Activated CD4-positive, alpha-beta memory T cell treated with anti-CD3 and anti-CD28 coated beads for 36 hours (primary cell): ENCODE measurements around the gene OMG. TPM values are rescaled to one million over a fixed set of nuclear protein-coding genes. Genes with fewer than 3 reads are reported as not detected.
"Not testable (repeated sequence)": the region's sequence is repeated elsewhere in the genome, so short reads cannot be mapped to it uniquely, and the experiment has no call there.

Experiments
- CTCF ChIA-PET: fragments of 350-600 bp; sonication (Branson Sonifier 250); formaldehyde crosslinking; loops from one replicate; lab custom pipeline; 2021; ENCODE audit warnings: antibody characterized with exemption, inconsistent platforms; lab: Charles Lee
- POLR2A ChIA-PET: fragments of 350-600 bp; sonication (Branson Sonifier 250); formaldehyde crosslinking; loops from one replicate; lab custom pipeline; 2021; ENCODE audit warnings: antibody characterized with exemption; lab: Charles Lee
- DNase-seq: peaks from one replicate; pipeline ENCODE4 v3.0.0-alpha.2; 2020
- H3K27ac Mint-ChIP-seq: one replicate; pipeline ENCODE4 v1.8.0; 2021; ENCODE audit warnings: mixed read lengths
- H3K27me3 Mint-ChIP-seq: one replicate; pipeline ENCODE4 v1.8.0; 2021; ENCODE audit warnings: mixed read lengths
- H3K36me3 Mint-ChIP-seq: one replicate; pipeline ENCODE4 v1.8.0; 2021; ENCODE audit warnings: mixed read lengths
- H3K4me1 Mint-ChIP-seq: one replicate; pipeline ENCODE4 v1.8.0; 2021; ENCODE audit warnings: low read depth, mixed read lengths
- H3K4me3 Mint-ChIP-seq: one replicate; pipeline ENCODE4 v1.8.0; 2021; ENCODE audit warnings: mild to moderate bottlenecking, mixed read lengths
- H3K9me3 Mint-ChIP-seq: one replicate; pipeline ENCODE4 v1.8.0; 2021; ENCODE audit warnings: mixed read lengths
- intact Hi-C: fragments of 100-400 bp; cut with micrococcal nuclease; formaldehyde crosslinking; loops from one replicate; pipeline ENCODE4 v1.15.1; 2023
- total RNA-seq, 2 experiments: library from RNA; stranded (reverse); gene quantifications; one replicate each; pipeline ENCODE4 v1.2.3, GENCODE V29; 2021

Gene OMG
- total RNA-seq, 2 experiments from 2014 or later: 0.15 to 0.19 TPM

- Mint-ChIP-seq H3K27ac (no peak overlapping the region), H3K9me3 (no peaks in the 10 kb centered on the region), H3K36me3 (peaks cover 4% of the 10 kb centered on the region), H3K27me3 (no peaks in the 10 kb centered on the region), H3K4me1 (no peaks in the 10 kb centered on the region), H3K4me3 (no peak overlapping the region)
- ChIA-PET CTCF (no interaction called here), POLR2A (no interaction called here)
- no peak for DNase-seq
- intact Hi-C loops: no loop called here
These were observed 17.6 kb downstream of the OMG start for GRCh38 chr17:31279401-31279800.

DNA sequence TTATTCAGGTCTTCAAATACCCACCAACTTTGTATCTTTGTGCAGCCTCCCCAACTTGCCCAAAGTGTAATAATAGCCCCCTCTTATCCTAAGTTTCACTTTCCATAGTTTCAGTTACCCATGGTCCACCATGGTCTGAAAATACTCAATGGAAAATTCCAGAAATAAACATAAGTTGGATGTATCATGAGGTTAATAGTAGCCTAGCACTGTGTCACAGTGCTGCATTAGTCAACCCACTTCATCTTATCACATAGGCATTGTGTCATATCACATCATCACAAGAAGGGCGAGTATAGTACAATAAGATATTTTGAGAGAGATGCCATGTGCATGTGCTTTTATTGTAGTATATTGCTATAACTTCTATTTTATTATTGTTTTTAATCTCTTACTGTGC, 21.9 kb downstream of the OMG start:
- Mint-ChIP-seq H3K9me3 (no peaks in the 10 kb centered on the region), H3K27me3 (no peaks in the 10 kb centered on the region), H3K27ac (no peak overlapping the region), H3K4me1 (no peaks in the 10 kb centered on the region), H3K4me3 (no peak overlapping the region), H3K36me3 (peaks cover 5% of the 10 kb centered on the region)
- DNase-seq: no peak
- intact Hi-C loops: no loop called here
- ChIA-PET CTCF (no interaction called here), POLR2A (no interaction called here)

DNA sequence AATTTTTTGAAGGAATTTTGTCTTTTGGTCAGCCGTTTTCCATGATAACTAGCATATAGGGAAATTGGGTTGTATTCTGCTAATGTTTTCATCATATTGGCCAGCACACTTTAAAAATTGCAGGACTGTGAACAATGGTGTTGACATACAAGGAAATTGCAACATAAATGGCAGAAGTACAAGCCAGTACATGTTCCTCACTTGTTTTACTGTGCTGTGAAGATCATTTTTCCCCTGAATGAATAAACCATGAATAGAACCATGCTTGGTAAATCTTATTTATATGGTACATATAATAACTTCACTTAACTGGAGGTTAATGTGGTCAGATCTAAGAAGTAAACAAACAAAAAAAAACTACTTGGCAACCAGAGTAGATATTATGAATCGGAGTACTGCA, 22.8 kb downstream of the OMG start:
- H3K9me3 Mint-ChIP-seq: no peaks in the 10 kb centered on the region
- POLR2A ChIA-PET: no interaction called here
- H3K27ac Mint-ChIP-seq: no peak overlapping the region
- H3K27me3 Mint-ChIP-seq: no peaks in the 10 kb centered on the region
- no peak for DNase-seq
- H3K36me3 Mint-ChIP-seq: peaks cover 8% of the 10 kb centered on the region
- intact Hi-C loops: no loop called here
- H3K4me3 Mint-ChIP-seq: no peak overlapping the region
- CTCF ChIA-PET: no interaction called here
- no peaks in the 10 kb centered on the region for H3K4me1 Mint-ChIP-seq

DNA sequence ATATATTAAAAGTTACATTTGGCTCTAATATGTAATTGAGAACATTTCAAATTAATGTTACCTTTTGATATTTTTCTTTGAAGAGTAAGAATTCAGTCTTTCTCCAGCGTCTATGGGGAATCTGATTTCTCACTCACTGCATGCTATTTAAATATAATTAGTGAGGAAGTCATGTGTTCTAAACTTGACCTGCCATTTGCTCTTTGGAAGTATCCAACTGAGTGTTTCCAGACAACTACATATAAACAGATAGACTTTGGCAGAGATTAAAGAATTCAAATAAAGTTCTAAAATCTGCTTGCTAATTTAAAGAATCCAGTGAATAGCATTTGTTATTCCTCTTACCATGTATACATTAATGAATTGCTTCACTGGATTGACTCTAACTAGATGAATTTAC, 23.5 kb downstream of the OMG start:
- Mint-ChIP-seq H3K27me3 (no peaks in the 10 kb centered on the region), H3K4me1 (no peaks in the 10 kb centered on the region), H3K4me3 (no peak overlapping the region), H3K9me3 (no peaks in the 10 kb centered on the region), H3K27ac (no peak overlapping the region), H3K36me3 (peaks cover 12% of the 10 kb centered on the region)
- intact Hi-C loops: no loop called here
- DNase-seq: no peak
- CTCF ChIA-PET: no interaction called here
- POLR2A ChIA-PET: no interaction called here

DNA sequence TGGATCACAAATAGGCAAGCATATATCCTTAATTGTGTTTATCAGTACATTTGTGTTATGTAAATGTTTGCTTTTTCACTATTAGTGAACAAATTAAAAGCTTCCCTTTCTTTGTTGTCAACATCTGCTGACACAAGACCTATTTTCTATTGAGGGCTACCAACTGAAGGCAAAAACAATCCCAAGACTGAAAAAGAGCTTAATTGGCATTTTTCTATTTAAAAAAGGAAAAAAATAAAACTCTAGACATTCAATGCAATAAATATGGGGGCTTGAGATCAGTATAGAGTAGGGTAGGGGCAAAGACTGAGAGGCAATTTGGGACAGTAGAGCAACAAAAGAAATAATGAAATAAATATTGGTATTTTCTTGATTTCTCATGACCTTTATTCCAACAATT, 24.2 kb downstream of the OMG start:
- H3K27me3 Mint-ChIP-seq: no peaks in the 10 kb centered on the region
- intact Hi-C loops: no loop called here
- H3K36me3 Mint-ChIP-seq: peaks cover 12% of the 10 kb centered on the region
- ChIA-PET POLR2A (no interaction called here), CTCF (interaction anchor here (0.6 kb wide), 1 partner anchor 314 kb away, joined by 3 read pairs; no protein-coding TSS in a partner anchor)
- no peak overlapping the region for H3K27ac Mint-ChIP-seq
- DNase-seq: no peak
- H3K4me3 Mint-ChIP-seq: no peak overlapping the region
- H3K9me3 Mint-ChIP-seq: no peaks in the 10 kb centered on the region
- no peaks in the 10 kb centered on the region for H3K4me1 Mint-ChIP-seq

GRCh38 chr17:31272236-31272635, 24.8 kb downstream of the OMG start:
- Mint-ChIP-seq H3K27ac (no peak overlapping the region), H3K4me3 (no peak overlapping the region), H3K27me3 (no peaks in the 10 kb centered on the region), H3K9me3 (no peaks in the 10 kb centered on the region), H3K36me3 (peaks cover 16% of the 10 kb centered on the region), H3K4me1 (no peaks in the 10 kb centered on the region)
- DNase-seq: no peak
- POLR2A ChIA-PET: no interaction called here
- intact Hi-C loops: no loop called here
- CTCF ChIA-PET: no interaction called here

GRCh38 chr17:31269578-31269983, 27.5 kb downstream of the OMG start:
- ChIA-PET POLR2A (no interaction called here), CTCF (interaction anchor here (1.1 kb wide), 1 partner anchor 103 kb away, joined by 3 read pairs; no protein-coding TSS in a partner anchor)
- Mint-ChIP-seq H3K4me1 (no peaks in the 10 kb centered on the region), H3K36me3 (peaks cover 21% of the 10 kb centered on the region), H3K27me3 (no peaks in the 10 kb centered on the region), H3K27ac (no peak overlapping the region), H3K4me3 (no peak overlapping the region), H3K9me3 (no peaks in the 10 kb centered on the region)
- intact Hi-C loops: no loop called here
- DNase-seq: no peak

DNA sequence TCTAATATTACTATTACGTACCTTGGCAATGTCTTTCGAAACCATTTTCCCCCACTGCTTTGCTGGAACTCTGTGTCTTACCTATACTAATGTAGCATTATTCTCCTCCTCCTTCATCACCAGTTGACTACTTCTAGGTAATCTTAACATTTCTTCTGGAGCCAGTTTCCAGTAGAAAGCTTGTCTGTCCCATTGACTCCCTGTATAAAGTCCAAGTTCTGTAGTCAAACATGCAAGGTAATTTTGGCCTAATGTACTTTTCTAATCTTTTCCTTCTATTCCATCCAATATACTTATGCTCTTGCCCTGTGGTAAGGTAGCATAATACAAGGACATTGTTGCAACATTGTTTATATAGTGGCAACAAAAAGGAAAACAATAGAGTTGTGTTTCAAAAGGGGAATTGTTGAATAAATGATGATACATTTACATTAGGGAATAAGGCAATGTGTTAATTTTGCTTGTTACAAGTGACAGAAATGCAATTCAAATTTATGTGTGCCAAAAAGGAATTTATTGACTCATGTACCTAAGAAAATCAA, 27.9 kb downstream of the OMG start:
- Mint-ChIP-seq H3K27me3 (no peaks in the 10 kb centered on the region), H3K9me3 (no peaks in the 10 kb centered on the region), H3K4me3 (no peak overlapping the region), H3K27ac (no peak overlapping the region), H3K36me3 (peaks cover 21% of the 10 kb centered on the region), H3K4me1 (no peaks in the 10 kb centered on the region)
- no peak for DNase-seq
- intact Hi-C loops: no loop called here
- ChIA-PET POLR2A (no interaction called here), CTCF (interaction anchor here (0.8 to 1.1 kb wide), 2 partner anchors 9 to 104 kb away, joined by 3 read pairs; no protein-coding TSS in a partner anchor)

DNA sequence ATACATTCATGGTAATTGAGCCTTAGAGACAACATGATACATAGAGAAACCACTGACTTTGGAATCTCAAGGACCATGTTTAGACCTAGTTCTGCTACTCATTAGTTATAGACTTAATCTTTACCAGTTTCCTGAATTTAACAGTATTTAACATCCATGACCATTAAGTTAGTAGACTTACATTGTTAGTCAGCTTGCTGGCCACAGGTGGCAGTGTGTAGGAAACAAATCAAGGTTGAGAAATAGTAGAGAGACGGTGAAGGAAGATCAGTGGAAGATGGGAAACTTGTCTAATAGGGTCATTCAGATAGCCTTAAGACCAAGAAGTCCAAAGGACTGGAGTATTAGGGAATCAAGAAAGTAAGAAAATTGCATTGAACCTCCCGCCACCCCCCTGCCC, 31.0 kb downstream of the OMG start:
- H3K4me1 Mint-ChIP-seq: no peaks in the 10 kb centered on the region
- no peak for DNase-seq
- no peak overlapping the region for H3K4me3 Mint-ChIP-seq
- intact Hi-C loops: loop anchor here (2.0 kb wide), 1 partner anchor 107 kb away; no protein-coding TSS in a partner anchor
- peaks cover 21% of the 10 kb centered on the region for H3K36me3 Mint-ChIP-seq
- H3K27ac Mint-ChIP-seq: no peak overlapping the region
- ChIA-PET POLR2A (no interaction called here), CTCF (interaction anchor here (1.3 to 1.7 kb wide), 2 partner anchors 14 to 107 kb away, joined by 6 to 7 read pairs; no protein-coding TSS in a partner anchor)
- no peaks in the 10 kb centered on the region for H3K27me3 Mint-ChIP-seq
- no peaks in the 10 kb centered on the region for H3K9me3 Mint-ChIP-seq

- intact Hi-C loops, H3K27me3 Mint-ChIP-seq, H3K4me3 Mint-ChIP-seq, POLR2A ChIA-PET, H3K9me3 Mint-ChIP-seq, H3K27ac Mint-ChIP-seq, DNase-seq, H3K4me1 Mint-ChIP-seq: not testable (repeated sequence)
- peaks cover 17% of the 10 kb centered on the region for H3K36me3 Mint-ChIP-seq
- CTCF ChIA-PET: interaction anchor here (1.5 kb wide), 1 partner anchor 110 kb away, joined by 4 read pairs; no protein-coding TSS in a partner anchor
These were observed 34.1 kb downstream of the OMG start for GRCh38 chr17:31262923-31263322.

GRCh38 chr17:31261601-31262000, 35.4 kb downstream of the OMG start:
- Mint-ChIP-seq H3K27me3 (no peaks in the 10 kb centered on the region), H3K36me3 (peaks cover 11% of the 10 kb centered on the region), H3K27ac (no peak overlapping the region), H3K4me1 (no peaks in the 10 kb centered on the region), H3K4me3 (no peak overlapping the region), H3K9me3 (no peaks in the 10 kb centered on the region)
- ChIA-PET POLR2A (no interaction called here), CTCF (interaction anchor here (0.7 kb wide), 1 partner anchor 193 kb away, joined by 3 read pairs; no protein-coding TSS in a partner anchor)
- intact Hi-C loops: no loop called here
- DNase-seq: no peak

- ChIA-PET POLR2A (no interaction called here), CTCF (no interaction called here)
- intact Hi-C loops: no loop called here
- no peak overlapping the region for H3K27ac Mint-ChIP-seq
- H3K9me3 Mint-ChIP-seq: no peaks in the 10 kb centered on the region
- H3K4me3 Mint-ChIP-seq: no peak overlapping the region
- H3K4me1 Mint-ChIP-seq: no peaks in the 10 kb centered on the region
- peaks cover 6% of the 10 kb centered on the region for H3K36me3 Mint-ChIP-seq
- H3K27me3 Mint-ChIP-seq: no peaks in the 10 kb centered on the region
- DNase-seq: no peak
These were observed 36.9 kb downstream of the OMG start for GRCh38 chr17:31260151-31260550.

GRCh38 chr17:31256936-31257335, 40.1 kb downstream of the OMG start:
- no peaks in the 10 kb centered on the region for H3K4me1 Mint-ChIP-seq
- peaks cover 6% of the 10 kb centered on the region for H3K36me3 Mint-ChIP-seq
- intact Hi-C loops: no loop called here
- no peaks in the 10 kb centered on the region for H3K27me3 Mint-ChIP-seq
- ChIA-PET CTCF (interaction anchor here (0.8 kb wide), 1 partner anchor 116 kb away, joined by 4 read pairs; no protein-coding TSS in a partner anchor), POLR2A (no interaction called here)
- no peaks in the 10 kb centered on the region for H3K9me3 Mint-ChIP-seq
- no peak overlapping the region for H3K27ac Mint-ChIP-seq
- no peak for DNase-seq
- H3K4me3 Mint-ChIP-seq: no peak overlapping the region
